Effector memory CD4-positive, alpha-beta T cell (primary cell): ENCODE data around the gene PRKACA.
A peak's percentile ranks its signal among the peaks of the same experiment; 100 is the strongest.

ENCODE experiments used
- DNase-seq, 3 donors: peaks; one replicate each; pipeline ENCODE4 v3.0.0-alpha.2; 2020
- H3K27ac ChIP-seq: 2 replicates; pipeline ENCODE4 v1.7.0; 2013; ENCODE audit warnings: mild to moderate bottlenecking, low read length, moderate library complexity; ENCODE audit not compliant: insufficient read depth, poor library complexity, severe bottlenecking
- H3K27me3 ChIP-seq: replicated peaks from 2 replicates; pipeline ENCODE4 v1.7.0; 2013; ENCODE audit warnings: mild to moderate bottlenecking, low read length; ENCODE audit not compliant: insufficient read depth, control insufficient read depth, poor library complexity, severe bottlenecking
- H3K36me3 ChIP-seq: 2 replicates; pipeline ENCODE4 v1.7.0; 2013; ENCODE audit warnings: mild to moderate bottlenecking, low read length, moderate library complexity; ENCODE audit not compliant: control insufficient read depth, insufficient read depth
- H3K4me1 ChIP-seq: 2 replicates; pipeline ENCODE4 v1.7.0; 2013; ENCODE audit warnings: low read length, mild to moderate bottlenecking; ENCODE audit not compliant: control insufficient read depth, insufficient read depth, poor library complexity, severe bottlenecking
- H3K4me3 ChIP-seq: 2 replicates; pipeline ENCODE4 v1.7.0; 2013; ENCODE audit warnings: low read length, low read depth, mild to moderate bottlenecking; ENCODE audit not compliant: insufficient read depth, poor library complexity, severe bottlenecking
- H3K9me3 ChIP-seq: 2 replicates; pipeline ENCODE4 v1.7.0; 2013; ENCODE audit warnings: mild to moderate bottlenecking, low read length, moderate library complexity; ENCODE audit not compliant: control insufficient read depth
- total RNA-seq, 3 donors: gene quantifications; one replicate each; lab custom pipeline; 2026; lab: John Stamatoyannopoulos, UW

The PRKACA gene
- 9.9 to 22.5 (median 11.9) reads per million in 3 donors for total RNA-seq

DNA sequence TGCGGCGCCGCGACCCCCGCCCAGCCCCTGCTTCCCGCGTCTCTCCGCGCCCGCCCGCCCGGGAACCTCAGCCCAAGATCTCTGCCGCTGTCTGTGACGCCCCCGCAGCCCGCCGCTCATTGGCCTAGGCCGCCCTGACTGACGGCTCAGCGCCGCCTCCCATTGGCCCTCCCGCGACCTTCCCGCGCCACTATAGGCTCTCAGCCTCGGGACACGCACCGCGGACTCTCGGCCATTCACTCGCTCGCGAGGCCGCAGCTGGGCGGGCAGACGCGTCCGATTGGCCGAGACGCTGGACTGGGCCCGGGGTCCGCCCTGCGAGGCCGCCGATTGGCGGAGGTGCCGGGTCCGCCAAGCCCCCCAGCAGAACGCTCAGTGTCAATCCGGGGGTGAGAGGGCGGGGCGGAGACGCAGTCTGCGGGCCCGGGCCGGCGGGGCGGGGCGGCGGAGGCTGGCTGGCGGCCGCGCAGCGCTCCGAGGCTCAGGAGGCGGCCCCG lies at the start of gene PRKACA:
Gene PRKACA, minus strand, starts transcription at position 95 of the 497 bp plus-strand sequence. CDS start 215 bp downstream, outside the sequence.
- peak; percentile 97 to 98 (median 98) for DNase-seq
- Histone ChIP-seq H3K27ac (peak within 1 kb of the TSS; percentile 78), H3K4me3 (peak within 1 kb of the TSS; percentile 78), H3K27me3 (no peaks in the 10 kb centered on the region), H3K9me3 (no peaks in the 10 kb centered on the region), H3K36me3 (no peaks in the 10 kb centered on the region), H3K4me1 (peaks cover 30% of the 10 kb centered on the region)

DNA sequence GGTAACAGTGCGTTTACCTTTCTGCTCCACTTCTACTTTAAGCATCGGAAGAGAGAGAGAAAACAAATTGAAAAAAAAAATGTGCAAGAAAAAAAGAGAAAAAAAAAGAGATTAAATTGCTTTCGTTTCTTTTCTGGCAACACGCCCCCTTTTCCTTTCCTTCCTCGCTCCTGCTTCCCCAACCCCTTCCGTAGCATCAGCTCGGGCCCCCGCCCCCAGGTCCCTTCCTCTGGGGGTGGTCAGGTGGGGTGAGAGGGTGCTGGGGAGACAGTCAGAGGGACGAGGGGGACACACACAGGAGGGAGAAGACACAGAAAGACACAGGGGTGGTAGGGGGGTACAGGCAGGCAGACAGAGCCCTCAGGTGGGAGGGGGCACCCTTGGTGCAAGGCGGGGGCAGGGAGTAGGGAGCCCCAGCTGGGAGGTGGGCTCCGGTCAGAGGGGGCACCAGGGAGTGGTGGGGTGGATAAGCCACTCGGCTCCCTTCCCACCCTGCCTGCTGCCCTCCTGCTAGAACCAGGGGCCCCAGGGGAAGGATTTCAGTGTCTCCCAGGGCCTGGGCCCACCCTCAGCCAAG lies 49.5 kb upstream of the PRKACA start:
- peak overlapping the region; percentile 65 for H3K27ac ChIP-seq

DNA sequence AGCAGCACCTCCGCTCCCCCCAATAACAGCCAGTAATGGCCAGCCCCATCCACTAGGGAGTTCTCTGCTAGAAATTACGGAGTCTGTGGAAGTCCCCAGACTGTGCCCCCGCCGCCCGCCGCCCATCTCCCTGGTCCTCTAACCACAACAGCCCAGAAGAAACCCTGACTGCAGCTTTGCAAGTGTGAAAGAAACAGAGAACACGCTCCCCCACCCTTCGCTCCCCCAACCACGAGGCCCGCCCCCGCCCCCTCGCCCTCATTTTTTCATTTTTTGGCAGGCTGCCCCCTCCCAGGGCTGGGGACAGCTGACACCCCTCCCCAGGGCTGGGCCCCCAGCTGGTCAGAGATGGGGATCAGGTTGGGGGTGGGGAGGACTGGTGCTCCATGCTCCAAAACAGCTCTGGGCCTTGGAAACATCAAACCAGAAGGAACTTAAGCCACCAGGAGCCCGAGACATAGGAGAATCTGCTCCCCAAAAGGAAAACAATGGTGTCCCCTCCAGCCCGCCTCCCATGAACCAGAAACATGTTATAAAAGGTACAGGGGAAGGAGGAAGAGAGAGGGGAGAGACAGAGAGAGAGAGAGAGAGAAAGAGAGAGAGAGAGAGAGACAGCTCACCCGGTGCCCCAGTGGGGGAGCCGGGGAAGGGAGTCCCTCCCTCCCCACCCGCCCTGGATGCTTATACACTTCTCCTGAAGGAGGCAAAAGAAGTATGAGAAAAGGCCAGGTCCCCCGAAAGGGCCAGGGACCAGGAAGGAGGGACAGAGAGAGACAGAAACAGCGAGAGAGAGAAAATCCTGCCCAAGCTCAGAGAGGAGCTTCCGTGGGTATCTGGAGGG lies 48.6 kb upstream of the PRKACA start:
- Histone ChIP-seq H3K27me3 (no peaks in the 10 kb centered on the region), H3K4me1 (peaks cover 24% of the 10 kb centered on the region), H3K27ac (peak overlapping the region; percentile 65), H3K36me3 (peaks cover 5% of the 10 kb centered on the region), H3K9me3 (no peaks in the 10 kb centered on the region), H3K4me3 (peak overlapping the region; percentile 56)
- DNase-seq, result no peak

More for the DNA sequence above, 49.5 kb upstream of the PRKACA start:
- peak overlapping the region; percentile 56 for H3K4me3 ChIP-seq
- peaks cover 10% of the 10 kb centered on the region for H3K36me3 ChIP-seq
- no peaks in the 10 kb centered on the region for H3K9me3 ChIP-seq
- no peak for DNase-seq
- H3K4me1 ChIP-seq, result peaks cover 24% of the 10 kb centered on the region
- no peaks in the 10 kb centered on the region for H3K27me3 ChIP-seq

DNA sequence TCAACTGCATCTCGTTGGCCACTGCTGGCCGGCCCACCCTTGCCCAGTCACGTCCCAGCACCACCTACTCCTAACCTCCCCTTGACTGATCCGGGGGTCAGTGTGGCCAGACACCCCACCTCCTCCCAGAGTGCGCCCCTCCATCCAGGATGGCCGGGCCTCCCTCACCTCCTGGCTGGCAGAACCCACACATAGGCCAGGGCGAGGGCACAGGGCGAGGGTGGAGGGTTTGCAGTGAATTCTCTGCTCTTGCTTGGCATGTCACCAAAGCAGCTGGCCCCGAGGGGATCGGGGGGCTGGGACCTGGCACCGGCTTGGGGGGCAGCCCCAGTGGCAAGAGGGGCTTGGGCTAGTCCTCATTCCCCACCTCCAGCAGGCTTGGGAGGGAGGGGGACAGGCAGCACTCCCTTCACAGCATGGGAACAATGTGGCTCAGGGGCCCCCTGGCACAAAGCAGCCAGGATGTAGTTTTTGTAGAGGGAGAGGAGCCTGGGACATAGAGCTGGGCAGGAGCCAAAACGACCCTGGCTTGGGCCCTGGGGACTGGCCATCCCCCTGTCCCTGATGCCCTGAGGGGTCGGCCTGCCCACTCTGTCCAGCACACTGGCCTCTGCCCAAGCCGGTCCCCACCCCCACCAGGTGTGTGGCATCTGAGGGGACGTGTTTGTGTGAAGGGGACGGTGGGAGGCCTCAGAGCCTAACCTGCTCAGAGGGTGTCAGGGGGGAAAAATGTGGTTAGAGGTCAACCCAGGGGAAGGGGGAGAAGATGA lies 47.3 kb upstream of the PRKACA start:
- no peaks in the 10 kb centered on the region for H3K9me3 ChIP-seq
- no peak overlapping the region for H3K27ac ChIP-seq
- H3K27me3 ChIP-seq, result no peaks in the 10 kb centered on the region
- H3K36me3 ChIP-seq, result peaks cover 4% of the 10 kb centered on the region
- peaks cover 24% of the 10 kb centered on the region for H3K4me1 ChIP-seq
- no peak overlapping the region for H3K4me3 ChIP-seq
- DNase-seq, result no peak

DNA sequence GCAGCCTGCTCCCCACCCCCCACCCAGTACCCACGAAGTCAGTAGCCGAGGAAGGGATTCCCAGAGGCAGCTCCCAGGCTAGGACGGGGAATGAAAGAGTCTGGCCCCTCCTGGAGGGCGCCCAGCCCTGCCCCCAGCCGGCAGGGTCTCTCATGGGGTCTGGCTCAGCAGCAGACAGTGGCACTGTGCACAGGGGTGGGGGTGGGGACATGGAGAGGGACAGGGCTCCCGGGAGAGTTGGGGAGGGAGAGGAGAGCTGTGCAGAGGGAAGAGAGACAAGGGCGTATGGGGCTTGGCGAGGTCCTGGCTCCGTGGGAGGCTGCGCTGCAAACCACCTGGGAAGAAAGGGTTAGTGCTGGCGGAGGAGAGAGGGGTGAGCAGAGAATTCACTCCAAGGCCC lies 46.5 kb upstream of the PRKACA start:
- no peak for DNase-seq
- Histone ChIP-seq H3K36me3 (no peaks in the 10 kb centered on the region), H3K9me3 (no peaks in the 10 kb centered on the region), H3K4me1 (peaks cover 24% of the 10 kb centered on the region), H3K27ac (no peak overlapping the region), H3K27me3 (no peaks in the 10 kb centered on the region), H3K4me3 (no peak overlapping the region)

DNA sequence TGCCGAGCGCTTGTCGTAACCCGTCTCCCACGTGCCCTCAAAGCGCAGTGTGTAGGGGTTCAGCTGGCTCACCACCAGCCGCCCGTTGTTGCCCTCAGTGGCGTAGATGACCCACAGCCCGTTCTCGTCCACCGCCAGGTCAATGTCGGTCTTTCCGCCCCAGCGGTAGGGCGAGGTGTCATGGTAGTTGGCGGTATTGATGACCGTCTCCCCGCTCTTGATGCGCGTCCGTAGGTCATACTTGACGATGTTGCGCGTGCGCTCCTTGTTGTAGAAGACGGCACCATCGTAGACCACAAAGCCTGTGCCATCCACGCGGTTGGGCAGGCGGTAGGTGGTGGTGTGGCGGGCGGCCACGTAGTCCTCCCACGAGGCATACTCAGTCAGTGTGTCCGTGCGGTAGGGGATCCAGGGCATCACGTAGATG lies 45.3 kb upstream of the PRKACA start:
- H3K27ac ChIP-seq, result no peak overlapping the region
- H3K27me3 ChIP-seq, result no peaks in the 10 kb centered on the region
- H3K36me3 ChIP-seq, result peaks cover 6% of the 10 kb centered on the region
- peaks cover 19% of the 10 kb centered on the region for H3K4me1 ChIP-seq
- no peaks in the 10 kb centered on the region for H3K9me3 ChIP-seq
- no peak for DNase-seq
- H3K4me3 ChIP-seq, result no peak overlapping the region

DNA sequence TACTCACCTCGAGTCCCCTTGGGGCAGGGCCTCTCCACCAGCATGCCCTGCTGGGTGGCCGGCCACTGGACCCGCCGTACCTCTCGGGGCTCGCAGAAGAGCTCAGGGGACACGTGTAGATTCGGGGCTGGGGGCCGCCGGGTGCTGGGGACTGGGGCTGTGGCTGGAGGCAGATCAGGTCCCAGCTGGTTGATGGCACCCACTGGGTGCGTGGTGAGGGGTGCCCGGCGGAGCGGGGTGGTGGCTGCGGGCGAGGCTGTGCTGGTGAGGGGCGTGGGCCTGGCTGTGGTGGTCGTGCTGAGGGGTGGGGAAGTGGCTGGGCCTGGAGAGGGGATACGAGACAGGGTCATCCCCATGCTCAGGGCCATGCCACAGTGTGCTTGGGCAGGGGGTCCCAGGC lies 43.7 kb upstream of the PRKACA start:
- Histone ChIP-seq H3K4me3 (no peak overlapping the region), H3K27me3 (no peaks in the 10 kb centered on the region), H3K36me3 (peaks cover 20% of the 10 kb centered on the region), H3K9me3 (no peaks in the 10 kb centered on the region), H3K27ac (no peak overlapping the region), H3K4me1 (peaks cover 8% of the 10 kb centered on the region)
- DNase-seq, result no peak

DNA sequence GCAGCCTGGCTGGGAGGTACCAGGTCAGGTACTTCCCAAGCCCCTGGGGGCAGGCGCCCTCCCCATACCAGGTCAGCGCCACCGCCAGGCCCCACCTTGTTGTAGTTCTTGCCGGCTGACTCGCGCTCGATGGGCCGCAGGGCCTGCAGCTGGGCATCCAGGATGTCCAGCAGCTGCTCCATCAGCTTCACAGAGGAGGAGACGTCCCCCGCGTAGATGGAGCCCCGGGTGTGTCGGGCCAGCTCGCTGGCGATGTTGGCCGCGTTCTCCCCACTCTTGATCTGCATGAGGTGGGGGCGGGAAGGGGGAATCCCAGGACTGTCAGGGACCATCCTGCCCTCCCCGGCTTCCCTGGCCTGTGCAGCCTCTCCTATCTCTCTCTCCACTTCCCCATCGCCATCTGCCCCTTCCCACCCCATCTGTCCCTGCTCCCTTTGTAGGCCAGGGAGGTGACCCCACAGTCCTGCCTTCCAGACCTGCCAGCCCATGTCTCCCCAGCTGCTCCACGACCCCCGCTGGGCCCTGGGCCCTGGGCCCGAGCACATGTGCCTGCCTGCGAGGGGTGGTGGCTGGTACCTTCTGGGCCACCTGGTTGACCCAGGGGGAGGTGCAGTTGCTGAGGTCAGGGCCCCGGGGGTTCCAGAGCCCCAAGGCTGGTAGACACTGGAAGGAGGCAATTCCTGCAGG lies 42.6 kb upstream of the PRKACA start:
- Histone ChIP-seq H3K9me3 (no peaks in the 10 kb centered on the region), H3K4me1 (no peaks in the 10 kb centered on the region), H3K4me3 (no peak overlapping the region), H3K27ac (no peak overlapping the region), H3K27me3 (no peaks in the 10 kb centered on the region), H3K36me3 (peaks cover 28% of the 10 kb centered on the region)
- DNase-seq, result no peak

DNA sequence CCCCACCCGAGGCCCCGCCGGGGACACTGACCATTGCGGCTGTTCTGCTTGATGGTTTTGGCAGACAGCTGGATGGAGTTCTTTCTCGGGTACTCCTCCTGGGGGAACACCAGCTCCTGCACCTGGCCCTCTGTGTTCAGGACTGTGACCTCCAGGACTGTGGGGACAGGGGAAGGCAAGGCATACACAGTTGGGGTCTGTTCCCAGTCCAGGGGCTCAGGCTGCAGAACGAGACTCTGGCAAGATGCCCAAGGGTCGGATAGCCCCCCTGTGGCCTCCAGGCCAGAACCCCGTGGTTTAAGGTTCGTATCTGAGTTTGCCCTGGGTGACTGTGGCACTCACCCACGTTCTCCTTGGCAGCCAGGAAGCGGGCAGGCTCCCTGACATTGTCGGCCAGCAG lies 41.5 kb upstream of the PRKACA start:
- H3K36me3 ChIP-seq, result peaks cover 28% of the 10 kb centered on the region

More for the DNA sequence above, 41.5 kb upstream of the PRKACA start:
- Histone ChIP-seq H3K4me1 (no peaks in the 10 kb centered on the region), H3K27me3 (no peaks in the 10 kb centered on the region), H3K27ac (no peak overlapping the region), H3K4me3 (no peak overlapping the region), H3K9me3 (no peaks in the 10 kb centered on the region)
- no peak for DNase-seq
